Mammary epithelial cell (primary cell): Measurements from ENCODE around the gene ANKRD11.

Experiments used
- CTCF ChIP-seq, 2 donors: IDR thresholded peaks in 1 of 2; conservative IDR thresholded peaks in 1 of 2; 2 replicates each; pipeline ENCODE4 v1.5.1; 2011 to 2012; ENCODE audit warnings: inconsistent platforms in 2 of 2, low read length in 2 of 2, mild to moderate bottlenecking in 2 of 2, control low read depth in 1 of 2, low read depth in 1 of 2; ENCODE audit not compliant: insufficient read depth in 1 of 2; ENCODE audit errors: extremely low read depth in 1 of 2
- EZH2 ChIP-seq: IDR thresholded peaks from 2 replicates; pipeline ENCODE4 v1.6.1; 2012; ENCODE audit warnings: low read length, inconsistent platforms, borderline replicate concordance

GRCh38 chr16:89365996-89366395 is 124.4 kb downstream of the ANKRD11 start:
- no peak for TF ChIP-seq CTCF (conservative IDR thresholded peaks at IDR 0.05 in 1 of 2, IDR thresholded peaks at IDR 0.05 in 1 of 2; ENCODE audit: extremely low read depth in 1 of 2, insufficient read depth in 1 of 2, low read depth in 1 of 2, low read length in 2 of 2)
- no peak for TF ChIP-seq EZH2
